SK-N-MC (cell line): ENCODE data around the gene NCOA6.

Experiments used
- EZH2 ChIP-seq: fragments of 200-600 bp; sonication (generic); IDR thresholded peaks from one replicate; pipeline ENCODE4 v1.6.1; 2017; ENCODE audit warnings: antibody characterized with exemption
- POLR2AphosphoS5 ChIP-seq: IDR thresholded peaks from 2 replicates; pipeline ENCODE4 v1.6.1; 2012; ENCODE audit warnings: mild to moderate bottlenecking, low read depth, low read length, borderline replicate concordance

DNA sequence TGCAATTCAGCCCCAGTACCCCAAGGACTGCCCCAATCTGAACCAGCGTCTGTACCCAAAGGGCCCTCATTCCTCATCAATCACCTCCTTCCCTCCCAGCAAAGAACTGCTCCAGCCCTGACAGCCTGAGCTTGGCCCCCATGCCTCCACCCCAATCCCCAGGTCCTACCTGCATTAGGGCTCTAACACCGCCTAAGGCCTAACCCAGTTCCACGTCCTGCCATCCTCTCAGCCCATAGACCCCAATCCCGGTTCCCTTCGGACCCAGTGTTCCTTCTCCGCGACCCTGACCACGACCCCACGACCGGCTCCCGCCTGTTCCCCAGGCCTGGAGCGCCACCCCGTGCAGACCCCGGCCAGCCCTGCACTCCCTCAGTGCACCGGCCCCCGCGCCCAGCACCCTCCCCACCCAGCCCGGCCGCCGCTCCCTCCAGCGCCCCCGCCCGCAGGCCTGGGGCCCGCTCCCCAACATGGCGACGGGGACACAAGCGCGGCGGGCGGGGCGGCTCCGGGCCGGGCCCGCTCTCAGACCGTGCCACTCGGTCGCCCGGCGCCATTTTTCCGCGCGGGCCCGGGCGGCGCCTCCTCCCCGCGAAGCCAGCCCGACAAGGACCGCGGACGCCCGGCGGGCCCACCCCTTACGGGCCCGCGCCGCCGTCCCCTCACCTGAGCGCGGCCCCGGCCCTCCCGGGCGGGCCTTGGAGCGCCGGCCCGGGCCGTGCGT lies 483 bp downstream of the NCOA6 start:
- TF ChIP-seq EZH2 = no peak
- TF ChIP-seq POLR2AphosphoS5 = no peak
